Measurements from ENCODE around the gene PTGR3.
"Not testable (repeated sequence)": the region's sequence is repeated elsewhere in the genome, so short reads cannot be mapped to it uniquely, and the experiment has no call there.

Gene PTGR3

GRCh38 chr18:75200605-75201280, 8.2 kb downstream of the PTGR3 start:
- peak; percentile 32 for DNase-seq

- no peak for DNase-seq
Measured at GRCh38 chr18:75200071-75200470, 8.9 kb downstream of the PTGR3 start.

GRCh38 chr18:75199327-75199726, 9.6 kb downstream of the PTGR3 start:
- DNase-seq: no peak

DNA sequence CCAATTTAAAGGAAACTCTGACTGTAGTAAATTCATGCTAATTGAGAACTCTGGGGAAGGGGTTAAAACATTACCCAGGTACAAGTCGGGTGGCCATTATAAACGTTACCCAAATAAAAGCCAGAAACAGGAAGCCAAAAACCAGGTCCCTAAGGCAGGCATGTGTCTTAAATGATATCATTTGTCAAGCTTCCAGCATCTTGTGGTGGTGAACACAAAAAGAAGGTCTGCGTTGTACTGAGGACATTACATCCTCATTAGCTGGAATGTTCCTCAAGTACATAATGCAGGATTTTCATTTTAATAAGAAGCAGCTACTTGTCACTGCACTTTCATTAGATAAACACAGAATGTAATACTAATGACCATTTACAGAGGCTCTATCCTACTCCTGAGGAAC, 10.9 kb downstream of the PTGR3 start:
- peak; percentile 47 for DNase-seq

DNA sequence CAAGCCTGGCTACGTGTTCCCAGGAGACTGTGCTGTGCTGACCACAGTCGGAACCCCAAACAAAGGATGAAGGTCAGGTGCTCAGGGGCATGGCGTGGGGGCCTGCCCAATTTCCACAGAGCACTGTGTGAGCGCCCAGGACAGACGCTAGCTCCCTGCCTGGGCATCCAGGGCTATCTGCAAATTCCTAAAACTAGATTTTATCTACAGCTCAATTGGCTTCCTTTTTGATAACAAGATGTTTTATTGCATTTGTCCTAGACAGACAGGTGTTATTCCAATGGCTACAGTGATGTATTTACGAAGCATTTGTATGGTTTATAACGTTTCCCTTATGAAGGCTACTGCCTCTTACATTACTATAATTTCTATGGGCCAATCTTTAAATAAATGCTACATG, 16.0 kb downstream of the PTGR3 start:
- no peak for DNase-seq

DNA sequence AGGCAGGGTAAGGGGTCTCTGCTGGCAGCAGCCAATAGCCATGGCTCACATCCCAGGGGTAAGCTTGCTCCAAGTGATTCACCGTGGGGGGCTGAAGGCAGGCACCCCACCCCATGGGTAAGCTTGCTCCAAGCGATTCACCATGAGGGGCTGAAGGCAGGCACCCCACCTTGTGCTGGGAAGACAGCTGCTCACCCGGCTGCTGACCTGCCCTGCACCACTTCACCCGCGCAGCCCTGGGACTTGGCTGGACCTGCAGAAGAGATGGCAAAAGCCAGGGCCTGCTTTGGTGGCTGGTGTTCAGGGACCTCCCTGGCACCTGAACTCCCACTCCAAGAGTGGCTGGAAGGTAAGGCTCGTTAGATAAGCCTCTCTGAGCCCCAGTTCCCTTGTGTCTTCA, 19.2 kb downstream of the PTGR3 start:
- DNase-seq: no peak

DNA sequence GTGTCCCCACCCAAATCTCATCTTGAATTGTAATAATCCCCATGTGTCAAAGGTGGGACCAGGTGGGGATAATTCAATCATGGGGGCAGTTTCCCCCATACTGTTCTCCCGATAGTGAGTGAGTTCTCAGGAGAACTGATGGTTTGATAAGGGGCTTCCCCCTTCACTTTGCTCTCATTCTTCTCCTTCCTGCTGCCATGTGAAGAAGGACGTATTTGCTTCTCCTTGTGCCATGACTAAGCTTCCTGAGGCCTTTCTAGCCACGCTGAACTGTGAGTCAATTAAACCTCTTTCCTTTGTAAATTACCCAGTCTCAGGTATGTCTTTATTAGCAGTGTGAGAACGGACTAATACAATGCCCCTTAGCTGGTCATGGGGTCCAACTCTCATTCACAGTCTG, 21.2 kb downstream of the PTGR3 start:
- DNase-seq: not testable (repeated sequence)

DNA sequence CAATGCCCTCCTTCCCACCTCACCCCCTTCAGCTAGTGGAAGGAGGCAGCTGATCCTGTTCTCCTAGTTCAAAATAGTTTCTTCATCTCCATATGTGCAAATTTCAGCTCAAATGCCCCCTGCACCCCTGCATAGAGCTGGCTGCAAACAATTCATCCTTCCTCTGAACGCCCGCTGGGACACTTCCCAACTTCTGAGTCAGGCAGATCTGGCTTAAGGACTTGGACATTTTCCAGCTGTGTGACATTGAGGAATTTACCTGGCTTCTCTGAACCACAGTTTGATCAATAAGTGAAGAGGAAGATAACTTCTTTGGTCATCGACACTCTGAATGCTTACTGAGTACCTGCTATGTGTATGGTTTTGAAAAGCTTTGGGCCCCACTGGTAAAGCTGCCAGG, 23.5 kb downstream of the PTGR3 start:
- no peak for DNase-seq

DNA sequence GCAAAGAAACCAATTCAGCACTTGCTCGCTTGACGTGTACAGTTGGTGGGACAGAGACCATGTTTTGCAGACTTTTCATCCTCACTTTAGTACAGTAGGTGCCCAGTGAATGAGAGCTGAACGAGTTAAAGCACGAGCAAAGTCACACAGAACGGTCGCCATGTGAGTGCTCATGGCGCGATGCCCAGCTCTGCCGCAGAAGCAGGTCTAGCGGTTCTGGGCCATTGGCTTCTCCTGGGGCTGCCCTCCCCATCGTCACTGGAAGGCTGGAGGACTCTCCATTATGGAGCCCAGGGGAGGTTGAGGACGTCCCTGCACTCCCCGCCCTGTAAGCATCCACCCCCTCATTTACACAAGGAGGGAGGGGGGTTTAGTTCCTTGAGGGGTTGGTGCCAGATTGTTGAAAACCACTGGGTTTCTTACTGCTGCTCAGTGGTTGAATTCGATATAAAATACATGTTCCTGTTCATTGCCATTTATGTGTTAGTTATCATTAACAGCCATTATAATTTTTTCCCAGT, 24.9 kb downstream of the PTGR3 start:
- no peak for DNase-seq

GRCh38 chr18:75183524-75183923, 25.4 kb downstream of the PTGR3 start:
- no peak for DNase-seq

DNA sequence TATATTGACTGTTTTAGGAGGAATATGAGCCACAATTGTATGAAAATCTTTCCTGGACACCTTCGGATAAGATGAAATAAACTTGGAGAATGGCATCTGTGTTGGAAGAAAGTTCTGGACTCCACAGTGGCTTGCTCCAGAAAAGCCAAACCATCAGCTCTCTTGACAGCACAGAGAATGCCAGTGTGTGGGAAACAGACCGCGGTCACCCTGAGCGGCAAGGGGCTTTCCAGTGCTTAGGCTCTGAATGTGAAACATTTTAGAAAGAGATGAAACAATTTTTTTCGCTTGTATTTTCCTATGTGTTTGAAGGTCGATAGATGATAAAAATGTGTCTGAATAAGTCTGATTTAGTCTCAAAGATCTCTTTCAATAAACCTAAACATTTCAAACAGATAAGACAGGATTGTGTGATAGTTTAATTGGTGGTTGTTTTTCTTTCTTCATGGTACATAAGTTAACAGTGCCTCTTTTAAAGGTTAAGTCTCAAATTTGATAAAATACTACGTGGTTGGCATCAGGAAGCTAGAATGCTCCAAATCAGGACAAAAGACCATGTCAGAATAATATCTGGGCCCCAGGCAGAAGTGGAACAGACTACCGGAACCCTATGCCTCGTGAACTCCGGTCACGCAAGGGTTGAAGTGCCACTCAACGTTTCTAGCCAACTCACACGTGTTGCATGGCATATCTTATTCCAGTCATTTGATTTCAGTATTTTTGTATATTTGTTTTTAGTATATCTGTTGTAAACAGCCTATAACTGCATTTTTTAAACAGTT, 28.9 kb downstream of the PTGR3 start:
- no peak for DNase-seq

DNA sequence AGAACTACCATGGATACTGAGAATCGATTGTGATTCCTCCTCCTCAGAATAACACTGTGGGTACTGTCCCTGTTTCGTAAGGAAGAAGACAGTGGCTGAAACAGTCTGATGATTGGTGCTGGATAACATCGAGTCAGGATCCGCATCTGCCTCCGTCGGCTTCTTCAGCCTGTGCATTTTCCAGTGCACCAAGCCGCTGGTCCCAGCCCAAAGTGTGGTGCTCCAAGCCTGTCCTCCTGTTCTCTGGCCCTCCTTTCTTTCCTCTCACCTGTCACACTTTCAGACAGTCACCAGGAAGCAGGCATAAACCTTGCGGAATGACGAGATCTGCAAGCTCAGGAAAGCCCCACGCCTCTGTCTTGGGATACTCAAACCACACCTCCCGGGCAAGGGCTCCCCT, 30.6 kb downstream of the PTGR3 start:
- no peak for DNase-seq

DNA sequence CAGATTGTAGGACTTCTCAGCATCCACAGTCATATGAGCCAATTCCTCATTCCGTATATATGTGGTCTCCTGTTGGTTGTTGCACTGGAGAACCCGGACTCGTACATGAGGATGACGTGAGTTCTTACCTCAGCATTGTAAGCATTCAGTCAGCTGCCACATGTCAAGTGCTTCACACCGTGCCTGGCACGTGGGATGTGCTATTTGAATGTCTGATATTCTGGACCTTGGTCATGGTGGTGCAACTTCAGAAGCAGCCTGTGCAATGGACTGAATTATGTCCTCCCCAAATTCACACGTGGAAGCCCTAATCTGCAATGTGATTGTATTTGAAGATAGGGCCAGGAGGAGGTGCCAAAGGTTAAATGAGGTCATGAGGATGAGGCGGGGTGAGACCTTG, 32.1 kb downstream of the PTGR3 start:
- no peak for DNase-seq

DNA sequence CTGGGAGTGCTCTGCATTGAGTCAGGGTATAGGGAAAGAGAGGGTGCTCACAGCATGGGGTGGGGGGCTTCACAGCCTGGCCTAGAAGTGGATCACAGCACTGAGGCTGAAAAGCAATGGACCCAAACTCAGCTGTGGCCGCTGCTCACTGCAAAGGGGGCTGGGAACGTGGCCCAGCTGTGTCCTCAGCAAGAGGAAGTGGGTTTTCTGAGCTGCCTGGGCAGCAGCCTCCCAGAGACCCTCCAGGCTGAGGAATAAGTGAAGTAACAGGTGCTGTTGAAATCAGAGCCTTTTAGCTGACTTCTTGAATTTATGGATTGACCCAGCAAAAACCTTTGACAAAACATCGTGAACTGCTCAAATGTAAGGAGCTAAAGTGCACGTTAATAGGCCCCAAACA, 35.2 kb downstream of the PTGR3 start:
- no peak for DNase-seq

GRCh38 chr18:75173125-75173432, 35.9 kb downstream of the PTGR3 start:
- peak; percentile 2 for DNase-seq

DNA sequence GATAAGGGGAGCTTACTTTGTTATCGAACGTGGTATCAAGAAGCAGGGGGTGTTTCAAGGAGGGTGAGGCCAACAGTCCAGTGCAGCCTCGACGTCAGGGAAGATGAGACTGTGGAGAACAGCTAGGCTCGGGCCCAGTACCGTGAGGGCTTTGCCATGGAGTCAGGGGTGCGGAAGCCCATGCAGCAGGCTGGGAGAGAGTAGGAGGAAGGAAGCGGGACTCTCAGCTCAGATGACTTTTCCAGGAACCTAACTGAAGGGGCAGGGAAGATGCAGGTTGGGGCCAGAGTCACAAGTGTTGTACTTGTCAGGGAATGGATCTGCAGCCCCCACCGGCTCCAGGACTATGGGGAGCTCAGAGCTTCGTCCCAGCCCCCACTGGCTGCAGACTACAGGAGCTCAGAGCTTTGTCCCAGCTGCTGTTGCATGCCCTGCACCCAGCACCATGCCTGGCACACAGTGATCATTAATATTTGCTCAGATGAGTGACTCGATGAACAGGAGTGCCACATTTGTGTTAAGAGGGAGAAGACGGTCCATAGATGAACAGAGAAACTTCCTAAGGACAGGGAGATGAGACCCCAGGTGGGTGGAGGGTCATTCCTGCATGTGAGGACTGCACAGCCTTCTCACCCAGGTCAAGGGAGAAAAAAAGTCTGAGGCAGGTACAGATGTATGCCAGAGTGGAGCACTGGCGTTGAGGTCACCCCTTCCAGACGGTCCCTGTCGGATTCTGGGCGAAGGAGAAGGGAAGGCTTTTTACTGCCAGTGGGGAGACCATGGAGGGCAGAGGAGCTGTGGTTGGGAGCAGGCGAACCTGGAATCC, 36.4 kb downstream of the PTGR3 start:
- no peak for DNase-seq

GRCh38 chr18:75170916-75171315, 38.0 kb downstream of the PTGR3 start:
- no peak for DNase-seq

DNA sequence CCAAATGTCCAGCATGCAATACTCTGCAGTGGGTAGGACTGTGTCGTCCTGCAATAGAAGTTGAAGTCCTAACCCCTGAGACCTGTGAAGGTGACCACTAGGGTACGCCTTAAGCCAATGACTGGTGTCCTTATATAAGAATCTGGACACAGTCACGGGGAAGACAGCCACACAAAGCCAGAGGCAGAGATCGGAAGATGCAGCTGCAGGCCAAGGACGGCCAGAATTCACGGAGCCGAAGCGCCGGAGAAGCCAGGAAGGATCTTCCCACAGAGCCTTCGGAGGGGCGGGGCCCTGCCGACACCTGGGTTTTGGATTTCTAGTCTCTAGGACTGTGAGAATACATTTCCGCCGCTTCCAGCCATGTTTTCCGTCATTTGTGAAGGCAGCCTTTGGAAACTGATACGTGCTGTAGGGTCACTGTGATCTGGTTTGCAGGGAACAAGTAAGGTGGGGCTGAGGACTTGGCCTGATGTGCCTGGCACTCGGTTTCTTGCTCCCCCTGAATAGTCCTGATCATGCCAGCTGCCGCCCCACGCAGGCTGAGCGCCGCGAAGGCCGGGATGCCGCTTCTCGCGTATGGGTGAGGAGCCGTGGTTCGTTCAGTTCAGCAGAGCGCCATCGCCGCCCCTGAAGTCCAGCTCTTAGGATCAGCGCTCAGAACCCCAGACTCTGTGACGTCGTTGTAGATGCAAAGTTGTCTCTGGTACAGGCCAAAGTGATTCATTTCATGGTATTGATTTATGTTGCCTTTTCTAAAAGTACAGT, 38.7 kb downstream of the PTGR3 start:
- DNase-seq: no peak

GRCh38 chr18:75169411-75169810, 39.5 kb downstream of the PTGR3 start:
- no peak for DNase-seq

DNA sequence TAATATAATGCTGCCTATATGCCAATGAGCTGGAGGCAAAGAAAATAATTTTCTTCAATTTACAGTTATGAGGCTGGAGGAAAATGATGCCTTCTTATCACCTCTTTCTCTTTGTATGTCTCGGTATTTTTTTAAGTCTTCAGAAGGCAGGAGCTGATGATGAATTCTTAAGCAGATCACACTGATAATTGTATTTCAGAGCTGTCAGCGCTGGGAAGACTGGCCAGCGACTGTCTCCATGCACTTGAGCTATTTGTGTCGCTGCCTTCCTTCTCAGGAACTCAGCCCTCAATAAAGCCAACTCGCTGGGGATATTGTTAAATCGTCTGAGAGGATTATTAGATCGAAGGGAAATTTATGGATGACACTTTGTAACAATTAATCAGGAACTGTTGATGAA, 40.3 kb downstream of the PTGR3 start:
- DNase-seq: no peak

GRCh38 chr18:75167759-75168618, 41.0 kb downstream of the PTGR3 start:
- no peak for DNase-seq

GRCh38 chr18:75167137-75167536, 41.8 kb downstream of the PTGR3 start:
- no peak for DNase-seq

All from fibroblast of skin of right quadriceps (primary cell).